SK-N-SH treated with all-trans-retinoic acid at 6 μM for 48 hours (cell line): ENCODE measurements around the gene RPL21.

Experiments
- ARNTL ChIP-seq: fragments of 450-650 bp; formaldehyde crosslinking; IDR thresholded peaks from 2 replicates; pipeline ENCODE4 v1.5.0; 2020; ENCODE audit warnings: low read depth, mild to moderate bottlenecking, moderate library complexity, borderline replicate concordance
- CSDC2 ChIP-seq: fragments of 250-450 bp; sonication (Bioruptor Pico); IDR thresholded peaks from 2 replicates; pipeline ENCODE4 v1.5.0; 2020; ENCODE audit warnings: mild to moderate bottlenecking, moderate library complexity
- ISL1 ChIP-seq: fragments of 250-450 bp; sonication (Bioruptor Pico); IDR thresholded peaks from 2 replicates; pipeline ENCODE4 v2.1.2; 2022; ENCODE audit warnings: mild to moderate bottlenecking, moderate library complexity
- OSR1 ChIP-seq: fragments of 250-450 bp; sonication (Bioruptor Pico); IDR thresholded peaks from 2 replicates; pipeline ENCODE4 v1.8.0; 2022; ENCODE audit warnings: moderate library complexity, mild to moderate bottlenecking, inconsistent platforms
- SNAI2 ChIP-seq: fragments of 250-450 bp; sonication (Bioruptor Pico); IDR thresholded peaks from 2 replicates; pipeline ENCODE4 v1.5.0; 2020; ENCODE audit warnings: mild to moderate bottlenecking, moderate library complexity
- TCF4 ChIP-seq: fragments of 250-450 bp; sonication (Bioruptor Pico); IDR thresholded peaks from 2 replicates; pipeline ENCODE4 v1.8.0; 2021; ENCODE audit warnings: mild to moderate bottlenecking, moderate library complexity, borderline replicate concordance
- TOX ChIP-seq: fragments of 250-450 bp; sonication (Bioruptor Pico); IDR thresholded peaks from 2 replicates; pipeline ENCODE4 v1.8.0; 2021; ENCODE audit warnings: mild to moderate bottlenecking, moderate library complexity, borderline replicate concordance
- ZFP3 ChIP-seq: fragments of 250-450 bp; sonication (Bioruptor Pico); IDR thresholded peaks from 2 replicates; pipeline ENCODE4 v1.5.0; 2020; ENCODE audit warnings: mild to moderate bottlenecking, moderate library complexity
- ZFP30 ChIP-seq: fragments of 450-650 bp; formaldehyde crosslinking; IDR thresholded peaks from 2 replicates; pipeline ENCODE4 v1.5.0; 2022; ENCODE audit warnings: mild to moderate bottlenecking, moderate library complexity
- TF ChIP-seq, protein P1 (sequence below): fragments of 250-450 bp; sonication (Bioruptor Pico); IDR thresholded peaks from 2 replicates; pipeline ENCODE4 v1.8.0; 2020; ENCODE audit warnings: mild to moderate bottlenecking, moderate library complexity, borderline replicate concordance
- TF ChIP-seq, protein P2 (sequence below): fragments of 250-450 bp; sonication (Bioruptor Pico); IDR thresholded peaks from 2 replicates; pipeline ENCODE4 v1.5.1; 2020; ENCODE audit warnings: low read depth, mild to moderate bottlenecking, moderate library complexity

DNA sequence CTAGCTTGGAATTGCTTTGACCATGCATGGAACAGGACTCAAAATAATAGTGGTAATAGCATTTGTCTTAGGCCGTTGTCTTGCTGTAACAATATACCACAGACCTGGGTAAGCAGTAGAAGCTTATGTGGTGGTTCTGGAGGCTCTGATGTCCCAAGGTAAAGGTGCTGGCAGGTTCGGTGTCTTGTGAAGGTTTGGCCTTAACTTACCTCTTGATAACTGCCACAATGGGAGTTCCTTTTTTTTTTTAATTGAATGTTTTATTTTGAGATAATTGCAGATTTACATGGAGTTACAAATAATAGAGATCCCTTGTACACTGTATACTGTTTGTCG, 5.8 kb downstream of the RPL21 start:
- TF ChIP-seq ARNTL (CRISPR knock-in tag) (no peak), ZFP30 (CRISPR knock-in tag) (no peak), TCF4 (no peak), ZFP3 (CRISPR knock-in tag) (no peak), CSDC2 (CRISPR knock-in tag) (no peak), OSR1 (CRISPR knock-in tag) (no peak), SNAI2 (CRISPR knock-in tag) (no peak), ISL1 (no peak), TOX (CRISPR knock-in tag) (no peak)
- TF ChIP-seq, protein P1, sequence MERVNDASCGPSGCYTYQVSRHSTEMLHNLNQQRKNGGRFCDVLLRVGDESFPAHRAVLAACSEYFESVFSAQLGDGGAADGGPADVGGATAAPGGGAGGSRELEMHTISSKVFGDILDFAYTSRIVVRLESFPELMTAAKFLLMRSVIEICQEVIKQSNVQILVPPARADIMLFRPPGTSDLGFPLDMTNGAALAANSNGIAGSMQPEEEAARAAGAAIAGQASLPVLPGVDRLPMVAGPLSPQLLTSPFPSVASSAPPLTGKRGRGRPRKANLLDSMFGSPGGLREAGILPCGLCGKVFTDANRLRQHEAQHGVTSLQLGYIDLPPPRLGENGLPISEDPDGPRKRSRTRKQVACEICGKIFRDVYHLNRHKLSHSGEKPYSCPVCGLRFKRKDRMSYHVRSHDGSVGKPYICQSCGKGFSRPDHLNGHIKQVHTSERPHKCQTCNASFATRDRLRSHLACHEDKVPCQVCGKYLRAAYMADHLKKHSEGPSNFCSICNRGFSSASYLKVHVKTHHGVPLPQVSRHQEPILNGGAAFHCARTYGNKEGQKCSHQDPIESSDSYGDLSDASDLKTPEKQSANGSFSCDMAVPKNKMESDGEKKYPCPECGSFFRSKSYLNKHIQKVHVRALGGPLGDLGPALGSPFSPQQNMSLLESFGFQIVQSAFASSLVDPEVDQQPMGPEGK, result no peak
- TF ChIP-seq, protein P2, sequence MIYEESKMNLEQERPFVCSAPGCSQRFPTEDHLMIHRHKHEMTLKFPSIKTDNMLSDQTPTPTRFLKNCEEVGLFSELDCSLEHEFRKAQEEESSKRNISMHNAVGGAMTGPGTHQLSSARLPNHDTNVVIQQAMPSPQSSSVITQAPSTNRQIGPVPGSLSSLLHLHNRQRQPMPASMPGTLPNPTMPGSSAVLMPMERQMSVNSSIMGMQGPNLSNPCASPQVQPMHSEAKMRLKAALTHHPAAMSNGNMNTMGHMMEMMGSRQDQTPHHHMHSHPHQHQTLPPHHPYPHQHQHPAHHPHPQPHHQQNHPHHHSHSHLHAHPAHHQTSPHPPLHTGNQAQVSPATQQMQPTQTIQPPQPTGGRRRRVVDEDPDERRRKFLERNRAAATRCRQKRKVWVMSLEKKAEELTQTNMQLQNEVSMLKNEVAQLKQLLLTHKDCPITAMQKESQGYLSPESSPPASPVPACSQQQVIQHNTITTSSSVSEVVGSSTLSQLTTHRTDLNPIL (CRISPR knock-in tag), result no peak
